ENCODE data around the gene CCDC149.

The CCDC149 gene

GRCh38 chr4:24799196-24799543 is 113.7 kb downstream of the CCDC149 start:
- DNase-seq, result no peak

GRCh38 chr4:24798036-24798610 is 114.7 kb downstream of the CCDC149 start:
- DNase-seq, result no peak

GRCh38 chr4:24796620-24797019 is 116.2 kb downstream of the CCDC149 start:
- DNase-seq, result no peak

GRCh38 chr4:24795666-24796381 is 117.0 kb downstream of the CCDC149 start:
- DNase-seq, result no peak

- DNase-seq, result no peak
Measured at GRCh38 chr4:24794916-24795665, 117.8 kb downstream of the CCDC149 start, which contains the start of gene SOD3. SOD3 (plus strand) TSS chr4:24795573; CDS start chr4:24799522, 3,949 bp downstream.

GRCh38 chr4:24794480-24794879 is 118.4 kb downstream of the CCDC149 start:
- no peak for DNase-seq

GRCh38 chr4:24794051-24794450 is 118.8 kb downstream of the CCDC149 start:
- no peak for DNase-seq

- no peak for DNase-seq
Measured at GRCh38 chr4:24793219-24794005, 119.4 kb downstream of the CCDC149 start.

- no peak for DNase-seq
Measured at GRCh38 chr4:24792552-24792951, 120.3 kb downstream of the CCDC149 start.

- no peak for DNase-seq
Measured at GRCh38 chr4:24791043-24791442, 121.8 kb downstream of the CCDC149 start.

- no peak for DNase-seq
Measured at GRCh38 chr4:24783506-24783905, 129.3 kb downstream of the CCDC149 start.

GRCh38 chr4:24781999-24782745 is 130.7 kb downstream of the CCDC149 start:
- DNase-seq, result no peak

GRCh38 chr4:24780936-24781495 is 131.8 kb downstream of the CCDC149 start:
- DNase-seq, result no peak

GRCh38 chr4:24778464-24779225 is 134.2 kb downstream of the CCDC149 start:
- no peak for DNase-seq

- DNase-seq, result no peak
Measured at GRCh38 chr4:24777536-24778463, 135.0 kb downstream of the CCDC149 start.

- DNase-seq, result no peak
Measured at GRCh38 chr4:24775750-24776149, 137.1 kb downstream of the CCDC149 start.

- no peak for DNase-seq
Measured at GRCh38 chr4:24775032-24775605, 137.7 kb downstream of the CCDC149 start.

GRCh38 chr4:24774452-24774851 is 138.4 kb downstream of the CCDC149 start:
- DNase-seq, result no peak

GRCh38 chr4:24772952-24773351 is 139.9 kb downstream of the CCDC149 start:
- no peak for DNase-seq

All from activated T-cell treated with anti-CD3 and anti-CD28 coated beads, Interleukin-2, amount 50 U/mL, for 48 hours (primary cell).